T-helper 17 cell (primary cell): ENCODE data around the gene CTH. TPM values are rescaled to one million over a fixed set of nuclear protein-coding genes. Genes with fewer than 3 reads are reported as not detected.
"Not testable (repeated sequence)": the region's sequence is repeated elsewhere in the genome, so short reads cannot be mapped to it uniquely, and the experiment has no call there.

ENCODE experiments used
- ATAC-seq: fragments of 150-1000 bp; cut with Tn5 transposase; 2 replicates; pipeline ENCODE4 v1.10.0; 2021; ENCODE audit warnings: mild to moderate bottlenecking, moderate library complexity
- DNase-seq, 3 donors: peaks; one replicate each; pipeline versions ENCODE4 v3.0.0 to v3.0.0-alpha.2; 2020 to 2021
- H3K9me3 ChIP-seq: one replicate; pipeline ENCODE4 v1.7.0; 2013; ENCODE audit warnings: low read length, mild to moderate bottlenecking; ENCODE audit not compliant: control insufficient read depth, poor library complexity, severe bottlenecking
- H3K27ac Mint-ChIP-seq: one replicate; pipeline ENCODE4 v1.8.0; 2022; ENCODE audit warnings: mild to moderate bottlenecking, moderate library complexity, mixed read lengths
- H3K27me3 Mint-ChIP-seq: one replicate; pipeline ENCODE4 v1.8.0; 2022; ENCODE audit warnings: mixed read lengths
- H3K36me3 Mint-ChIP-seq: one replicate; pipeline ENCODE4 v1.8.0; 2022; ENCODE audit warnings: low read depth, mixed read lengths
- H3K4me1 Mint-ChIP-seq: one replicate; pipeline ENCODE4 v1.8.0; 2022; ENCODE audit warnings: mild to moderate bottlenecking, mixed read lengths
- H3K4me3 Mint-ChIP-seq: one replicate; pipeline ENCODE4 v1.8.0; 2022; ENCODE audit warnings: mild to moderate bottlenecking, moderate library complexity, mixed read lengths
- total RNA-seq, 4 donors: library from RNA in 2 of 4; stranded (reverse) in 2 of 4; gene quantifications; one replicate each; pipeline ENCODE4 v1.2.3 and lab custom pipeline; 2022 to 2026

The CTH gene
- total RNA-seq (1 to 10 TPM; 4.2 to 5.8 TPM), total RNA-seq (lab: John Stamatoyannopoulos, UW) (2.8 to 2.9 reads per million in 2 donors)

- ATAC-seq = peak; percentile 94
- Mint-ChIP-seq H3K4me1 (peaks cover 15% of the 10 kb centered on the region), H3K27me3 (peaks cover 9% of the 10 kb centered on the region), H3K27ac (peak within 1 kb of the TSS; percentile 95), H3K4me3 (peak within 1 kb of the TSS; percentile 97), H3K36me3 (no peaks in the 10 kb centered on the region)
- peak; percentile 82 to 85 (median 83) for DNase-seq
- H3K9me3 ChIP-seq = no peaks in the 10 kb centered on the region
Observed at GRCh38 chr1:70410604-70411359, at the start of gene CTH. TSS of gene CTH (plus strand) at chr1:70411268. CDS start at chr1:70411416, 148 bp downstream.

- no peak overlapping the region for H3K4me3 Mint-ChIP-seq
- H3K4me1 Mint-ChIP-seq = peaks cover 9% of the 10 kb centered on the region
- DNase-seq = no peak
- no peak overlapping the region for H3K27ac Mint-ChIP-seq
- H3K27me3 Mint-ChIP-seq = no peaks in the 10 kb centered on the region
- ATAC-seq = no peak
- no peaks in the 10 kb centered on the region for H3K9me3 ChIP-seq
- H3K36me3 Mint-ChIP-seq = peaks cover 4% of the 10 kb centered on the region
Observed at GRCh38 chr1:70361727-70362398, 49.2 kb upstream of the CTH start.

- Mint-ChIP-seq H3K36me3 (peaks cover 8% of the 10 kb centered on the region), H3K27me3 (no peaks in the 10 kb centered on the region), H3K4me3 (no peak overlapping the region), H3K4me1 (peaks cover 9% of the 10 kb centered on the region), H3K27ac (no peak overlapping the region)
- DNase-seq (no peak), ATAC-seq (no peak)
- H3K9me3 ChIP-seq = no peaks in the 10 kb centered on the region
Observed at GRCh38 chr1:70364439-70364838, 46.6 kb upstream of the CTH start.

- not testable (repeated sequence) for DNase-seq, H3K27me3 Mint-ChIP-seq, H3K9me3 ChIP-seq, H3K36me3 Mint-ChIP-seq, H3K4me3 Mint-ChIP-seq, ATAC-seq, H3K27ac Mint-ChIP-seq, H3K4me1 Mint-ChIP-seq
Observed at GRCh38 chr1:70366425-70366952, 44.6 kb upstream of the CTH start.

- DNase-seq, ATAC-seq, H3K9me3 ChIP-seq, H3K27me3 Mint-ChIP-seq, H3K36me3 Mint-ChIP-seq, H3K4me1 Mint-ChIP-seq, H3K27ac Mint-ChIP-seq, H3K4me3 Mint-ChIP-seq: not testable (repeated sequence)
Observed at GRCh38 chr1:70366997-70367396, 44.1 kb upstream of the CTH start.

- not testable (repeated sequence) for H3K27ac Mint-ChIP-seq, H3K4me3 Mint-ChIP-seq, H3K9me3 ChIP-seq, H3K27me3 Mint-ChIP-seq, DNase-seq, H3K4me1 Mint-ChIP-seq, ATAC-seq, H3K36me3 Mint-ChIP-seq
Observed at GRCh38 chr1:70367397-70367796, 43.7 kb upstream of the CTH start.

GRCh38 chr1:70371586-70371985 is 39.5 kb upstream of the CTH start:
- not testable (repeated sequence) for H3K27me3 Mint-ChIP-seq, ATAC-seq, DNase-seq, H3K4me3 Mint-ChIP-seq, H3K4me1 Mint-ChIP-seq, H3K9me3 ChIP-seq, H3K36me3 Mint-ChIP-seq, H3K27ac Mint-ChIP-seq

- Mint-ChIP-seq H3K4me1 (peaks cover 2% of the 10 kb centered on the region), H3K27ac (no peak overlapping the region), H3K36me3 (peaks cover 2% of the 10 kb centered on the region), H3K4me3 (no peak overlapping the region), H3K27me3 (no peaks in the 10 kb centered on the region)
- ATAC-seq (no peak), DNase-seq (no peak)
- H3K9me3 ChIP-seq = no peaks in the 10 kb centered on the region
Observed at GRCh38 chr1:70372426-70372825, 38.6 kb upstream of the CTH start.

GRCh38 chr1:70373580-70373979 is 37.5 kb upstream of the CTH start:
- not testable (repeated sequence) for H3K4me3 Mint-ChIP-seq, H3K36me3 Mint-ChIP-seq, H3K27ac Mint-ChIP-seq, ATAC-seq, H3K9me3 ChIP-seq, H3K27me3 Mint-ChIP-seq, DNase-seq, H3K4me1 Mint-ChIP-seq

- no peak overlapping the region for H3K27ac Mint-ChIP-seq
- ATAC-seq = no peak
- DNase-seq = no peak
- no peaks in the 10 kb centered on the region for H3K9me3 ChIP-seq
- H3K27me3 Mint-ChIP-seq = no peaks in the 10 kb centered on the region
- H3K4me1 Mint-ChIP-seq = peaks cover 2% of the 10 kb centered on the region
- H3K4me3 Mint-ChIP-seq = no peak overlapping the region
- no peaks in the 10 kb centered on the region for H3K36me3 Mint-ChIP-seq
Observed at GRCh38 chr1:70376196-70376595, 34.9 kb upstream of the CTH start.

GRCh38 chr1:70382682-70383081 is 28.4 kb upstream of the CTH start:
- H3K9me3 ChIP-seq = no peaks in the 10 kb centered on the region
- H3K27me3 Mint-ChIP-seq = peaks cover 9% of the 10 kb centered on the region
- ATAC-seq (no peak), DNase-seq (no peak)
- H3K36me3 Mint-ChIP-seq = no peaks in the 10 kb centered on the region
- no peak overlapping the region for H3K4me3 Mint-ChIP-seq
- H3K27ac Mint-ChIP-seq = no peak overlapping the region
- no peaks in the 10 kb centered on the region for H3K4me1 Mint-ChIP-seq

GRCh38 chr1:70383483-70383882 is 27.6 kb upstream of the CTH start:
- H3K27ac Mint-ChIP-seq = no peak overlapping the region
- H3K27me3 Mint-ChIP-seq = peaks cover 9% of the 10 kb centered on the region
- H3K36me3 Mint-ChIP-seq = no peaks in the 10 kb centered on the region
- H3K4me3 Mint-ChIP-seq = no peak overlapping the region
- no peaks in the 10 kb centered on the region for H3K9me3 ChIP-seq
- no peak for DNase-seq
- no peak for ATAC-seq
- H3K4me1 Mint-ChIP-seq = no peaks in the 10 kb centered on the region

- no peaks in the 10 kb centered on the region for H3K9me3 ChIP-seq
- no peaks in the 10 kb centered on the region for H3K4me1 Mint-ChIP-seq
- no peak for DNase-seq
- no peak overlapping the region for H3K27ac Mint-ChIP-seq
- no peak for ATAC-seq
- H3K27me3 Mint-ChIP-seq = peaks cover 9% of the 10 kb centered on the region
- H3K36me3 Mint-ChIP-seq = peaks cover under 1% of the 10 kb centered on the region
- H3K4me3 Mint-ChIP-seq = no peak overlapping the region
Observed at GRCh38 chr1:70384542-70384941, 26.5 kb upstream of the CTH start.
